GM12801 (cell line): ENCODE results near the gene ELFN1.

Experiments used
- CTCF ChIP-seq: IDR thresholded peaks from one replicate; pipeline ENCODE4 v1.5.1; 2011; ENCODE audit warnings: control low read depth; ENCODE audit not compliant: insufficient read length; ENCODE audit errors: extremely low read depth

ELFN1 gene

GRCh38 chr7:1650363-1651030 is 19.6 kb upstream of the ELFN1 start:
- no peak for TF ChIP-seq CTCF

- no peak for TF ChIP-seq CTCF
These were observed 19.0 kb upstream of the ELFN1 start for GRCh38 chr7:1651031-1651446.

- TF ChIP-seq CTCF, result no peak
These were observed 18.2 kb upstream of the ELFN1 start for GRCh38 chr7:1651891-1652290.

- TF ChIP-seq CTCF, result no peak
These were observed 16.6 kb upstream of the ELFN1 start for GRCh38 chr7:1653500-1653899.

GRCh38 chr7:1654111-1654510 is 16.0 kb upstream of the ELFN1 start:
- TF ChIP-seq CTCF, result no peak

- TF ChIP-seq CTCF, result no peak
These were observed 15.2 kb upstream of the ELFN1 start for GRCh38 chr7:1654738-1655475.

- TF ChIP-seq CTCF, result no peak
These were observed 10.4 kb upstream of the ELFN1 start for GRCh38 chr7:1659696-1660095.
